Heart left ventricle (tissue), 16 donors: ENCODE data around the gene HP1BP3. TPM values are rescaled to one million over a fixed set of nuclear protein-coding genes. Genes with fewer than 3 reads are reported as not detected.

Experiments used
- ATAC-seq, 4 donors: fragments of 200-7000 bp; cut with Tn5 transposase; one replicate each; pipeline ENCODE4 v1.9.1; 2020 to 2022; ENCODE audit warnings: moderate library complexity in 4 of 4, mild to moderate bottlenecking in 3 of 4, moderate number of reproducible peaks in 1 of 4
- DNase-seq, 5 donors: peaks; one replicate each; pipeline ENCODE4 v3.0.0-alpha.2; 2020
- H3K27ac ChIP-seq, 12 donors: fragments of 200-600 bp; sonication (generic) in 4 of 12; one replicate each; pipeline versions ENCODE4 v1.5.0 to v1.8.0; 2016 to 2022; ENCODE audit warnings: mild to moderate bottlenecking in 2 of 12
- H3K27me3 ChIP-seq, 9 donors: fragments of 200-600 bp; sonication (generic) in 2 of 9; one replicate each; pipeline versions ENCODE4 v1.5.1 to v1.8.0; 2016 to 2022; ENCODE audit warnings: mild to moderate bottlenecking in 3 of 9
- H3K36me3 ChIP-seq, 9 donors: fragments of 200-600 bp; sonication (generic) in 2 of 9; one replicate each; pipeline versions ENCODE4 v1.5.0 to v1.8.0; 2018 to 2022; ENCODE audit warnings: mild to moderate bottlenecking in 2 of 9
- H3K4me1 ChIP-seq, 12 donors: fragments of 200-600 bp; sonication (generic) in 4 of 12; one replicate each; pipeline versions ENCODE4 v1.5.0 to v1.8.0; 2016 to 2022; ENCODE audit warnings: mild to moderate bottlenecking in 3 of 12
- H3K4me3 ChIP-seq, 12 donors: fragments of 200-600 bp; sonication (generic) in 4 of 12; one replicate each; pipeline versions ENCODE4 v1.5.0 to v1.8.0; 2017 to 2022; ENCODE audit warnings: mild to moderate bottlenecking in 9 of 12, moderate library complexity in 4 of 12
- H3K9me3 ChIP-seq, 12 donors: fragments of 200-600 bp; sonication (generic) in 4 of 12; one replicate each; pipeline versions ENCODE4 v1.5.0 to v1.8.0; 2016 to 2022; ENCODE audit warnings: mild to moderate bottlenecking in 1 of 12
- CTCF ChIP-seq, 12 donors: fragments of 200-600 bp; sonication (generic) in 4 of 12; IDR thresholded peaks; one replicate each; pipeline versions ENCODE4 v1.5.0 to v1.8.0; 2018 to 2022; ENCODE audit warnings: antibody characterized with exemption in 12 of 12, mild to moderate bottlenecking in 5 of 12
- POLR2A ChIP-seq, 2 donors: fragments of 450-650 bp; IDR thresholded peaks; one replicate each; pipeline ENCODE4 v1.6.1; 2017; ENCODE audit warnings: antibody characterized with exemption in 2 of 2, mild to moderate bottlenecking in 2 of 2, moderate library complexity in 2 of 2
- WGBS, 4 donors: extraction: QIAGEN DNeasy Blood & Tissue Kit in 2 of 4; methylation state at CpG; one replicate each; pipeline versions ENCODE4 v1.1.5 to v1.1.7; 2013 to 2018; 5-methylcytosine and 5-hydroxymethylcytosine counted together
- intact Hi-C, 10 donors: fragments of 100-400 bp; cut with DNase I; formaldehyde crosslinking; loops; one replicate each; pipeline versions ENCODE4 v1.11.1 to v1.14.2; 2022
- polyA plus RNA-seq, 2 donors: library from polyadenylated mRNA; stranded (reverse); fragments of 200-250 nt; gene quantifications; one replicate each; pipeline ENCODE4 v1.2.3, GENCODE V29; 2013
- total RNA-seq, 9 donors: library from RNA; depleted of rRNA in 2 of 9; stranded (reverse); fragments of >200 nt in 2 of 9; fragmentation: NEBNext Ultra II Directional in 3 of 9; extraction: Animal tissue kit (Norgen Biotek cat#: 25700) in 3 of 9; gene quantifications; one replicate each; pipeline versions ENCODE4 v1.1.0 to v1.2.4, GENCODE V29; 2016 to 2023
- donor health status: ischemic (EF 13 %, LVEDD 7.1; RV severe dilation, severe dysfunction).
- donor health status: healthy with polysubstance abuse.
- donor health status: DM: no; HTN: yes; CAD: no.
- donor health status: DM: no; HTN: no; CAD: no.
- donor health status: ischemic (EF 25% LVEDD 6.9; RV normal size, moderate dysfunction).
- donor health status: ischemic (EF 25% LVEDD 5.7; RV mildly dilated, moderate dysfunction).
- donor health status: healthy.
- donor health status: DM: yes; HTN: yes; CAD: no.
- donor health status: ischemic (EF 35%, LVEDD 5.7; RV mildly dilated, moderate dysfunction).
- donor health status: nonischemic (EF 11% LVEDD 7.7; RV severe dilation, severe dysfunction).
- donor health status: DM: yes; HTN: yes; CAD: no.
- donor health status: PGD.
- donor health status: ischemic (EF 29% LVEDD 5.4; RV normal size, mild dysfunction).
- donor health status: nonischemic (EF 23%, LVEDD 6.1; RV moderate dilation, normal function).

Gene HP1BP3
- total and polyA plus RNA-seq, 11 donors = 37.9 to 152 (median 113) TPM

- 47 to 52% (median 48%) methylated on average over 5 to 14 of the region's 14 CpGs for WGBS, 4 donors
- intact Hi-C loops = loop anchor here in 1 of 10 donors (10.0 kb wide), 1 partner anchor 215 kb away; no protein-coding TSS in a partner anchor
- Histone ChIP-seq H3K4me1 (peaks cover 0 to 32% (median 13%) of the 10 kb centered on the region in 12 donors), H3K4me3 (no peak overlapping the region), H3K27ac (no peak overlapping the region), H3K27me3 (peaks cover 4 to 45% (median 26%) of the 10 kb centered on the region in 9 donors), H3K36me3 (no peaks in the 10 kb centered on the region), H3K9me3 (no peaks in the 10 kb centered on the region)
- no peak for ATAC-seq
- TF ChIP-seq CTCF (IDR thresholded peaks at IDR 0.05) (no peak), POLR2A (IDR thresholded peaks at IDR 0.05) (no peak)
- no peak for DNase-seq
These were observed 57.8 kb downstream of the HP1BP3 start for GRCh38 chr1:20729155-20729931.

- no peak for ATAC-seq
- no peak for TF ChIP-seq POLR2A (IDR thresholded peaks at IDR 0.05)
- TF ChIP-seq CTCF (IDR thresholded peaks at IDR 0.05) = no peak
- intact Hi-C loops = loop anchor here in 1 of 10 donors (10.0 kb wide), 1 partner anchor 214 kb away; no protein-coding TSS in a partner anchor
- DNase-seq = no peak
- WGBS, 4 donors = 52 to 59% (median 57%) methylated on average over 9 of the region's 9 CpGs
- Histone ChIP-seq H3K27me3 (peaks cover 4 to 45% (median 26%) of the 10 kb centered on the region in 9 donors), H3K36me3 (no peaks in the 10 kb centered on the region), H3K4me3 (no peak overlapping the region), H3K4me1 (peaks cover 0 to 31% (median 13%) of the 10 kb centered on the region in 12 donors), H3K9me3 (no peaks in the 10 kb centered on the region), H3K27ac (no peak overlapping the region)
These were observed 58.5 kb downstream of the HP1BP3 start for GRCh38 chr1:20728371-20729154.

- Histone ChIP-seq H3K27me3 (peaks cover 4 to 45% (median 26%) of the 10 kb centered on the region in 9 donors), H3K4me3 (no peak overlapping the region), H3K27ac (no peak overlapping the region), H3K9me3 (no peaks in the 10 kb centered on the region), H3K4me1 (peaks cover 0 to 24% (median 10%) of the 10 kb centered on the region in 12 donors), H3K36me3 (no peaks in the 10 kb centered on the region)
- ATAC-seq (no peak), DNase-seq (no peak)
- intact Hi-C loops = loop anchor here in 1 of 10 donors (10.0 kb wide), 1 partner anchor 213 kb away; no protein-coding TSS in a partner anchor
- no peak for TF ChIP-seq POLR2A (IDR thresholded peaks at IDR 0.05)
- TF ChIP-seq CTCF (IDR thresholded peaks at IDR 0.05) = peak in 1 of 12 donors; percentile 7
- 42 to 47% (median 45%) methylated on average over 10 to 13 of the region's 13 CpGs for WGBS, 4 donors
These were observed 59.3 kb downstream of the HP1BP3 start for GRCh38 chr1:20727746-20728316.
